GM23338 (cell line): ENCODE results near the gene HIP1. TPM values are rescaled to one million over a fixed set of nuclear protein-coding genes. Genes with fewer than 3 reads are reported as not detected.

Source experiments
- EZH2 ChIP-seq: fragments of 200-600 bp; sonication (generic); IDR thresholded peaks from one replicate; pipeline ENCODE4 v1.8.0; 2017; ENCODE audit warnings: antibody characterized with exemption, mild to moderate bottlenecking, low read depth; ENCODE audit not compliant: unreplicated experiment
- EZH2phosphoT487 ChIP-seq: fragments of 200-600 bp; sonication (generic); IDR thresholded peaks from one replicate; pipeline ENCODE4 v1.8.1; 2018; ENCODE audit warnings: antibody characterized with exemption; ENCODE audit not compliant: unreplicated experiment
- REST ChIP-seq: IDR thresholded peaks from one replicate; pipeline ENCODE4 v1.6.1; 2018; ENCODE audit warnings: antibody characterized with exemption; ENCODE audit not compliant: unreplicated experiment
- ZNF331 ChIP-seq: fragments of 250-450 bp; sonication (Bioruptor Pico); IDR thresholded peaks from 2 replicates; pipeline ENCODE4 v1.5.0; 2020; ENCODE audit warnings: low read depth, mild to moderate bottlenecking, moderate library complexity
- ZNF462 ChIP-seq: fragments of 250-450 bp; sonication (Bioruptor Pico); IDR thresholded peaks from 2 replicates; pipeline ENCODE4 v1.5.0; 2020; ENCODE audit warnings: mild to moderate bottlenecking, moderate library complexity
- polyA plus RNA-seq: library from polyadenylated mRNA; unstranded; fragments of >200 nt; fragmentation: Nextera tagmentation; extraction: Ambion mirVana; gene quantifications from 2 replicates; pipeline ENCODE4 v1.2.1, GENCODE V29; 2016
- total RNA-seq: library from RNA; depleted of rRNA; stranded (reverse); fragments of >200 nt; shearing (Covaris generic); gene quantifications from 2 replicates; pipeline ENCODE4 v1.2.3, GENCODE V29; 2014

The HIP1 gene
- total and polyA plus RNA-seq, 2 experiments from 2014 or later, result 24.9 to 80.8 TPM

- TF ChIP-seq ZNF462 (CRISPR knock-in tag) (no peak), REST (no peak), ZNF331 (CRISPR knock-in tag) (no peak), EZH2phosphoT487 (no peak), EZH2 (no peak)
Measured at GRCh38 chr7:75743455-75743859, 4.7 kb upstream of the HIP1 start (continued).
